ENCODE results near the gene SGSM1. TPM values are rescaled to one million over a fixed set of nuclear protein-coding genes. Genes with fewer than 3 reads are reported as not detected.

The SGSM1 gene
- total RNA-seq, 1 experiment from 2014 or later: 4.3 TPM

- Histone ChIP-seq H3K27me3 (ENCODE audit: insufficient read depth, low read length) (no peaks in the 10 kb centered on the region), H3K4ac (ENCODE audit: low read depth, low read length) (no peak overlapping the region), H3K27ac (ENCODE audit: insufficient read length, low read depth, low read length) (no peak overlapping the region), H3K14ac (ENCODE audit: insufficient read depth, low read length) (no peak overlapping the region), H2AFZ (ENCODE audit: low read length) (no peak overlapping the region), H2AK5ac (ENCODE audit: insufficient read length, low read length) (no peak overlapping the region), H3K79me1 (ENCODE audit: insufficient read depth, low read depth, low read length, poor library complexity, severe bottlenecking) (no peaks in the 10 kb centered on the region), H3T11ph (ENCODE audit: low read length) (no peak overlapping the region), H2BK12ac (ENCODE audit: insufficient read length, low read depth, low read length) (no peak overlapping the region), H2BK20ac (ENCODE audit: low read depth, low read length, poor library complexity, severe bottlenecking) (no peak overlapping the region), H3K79me2 (ENCODE audit: insufficient read depth, low read length) (peaks cover 2% of the 10 kb centered on the region; the same call in 1 of the 2 replicates), H3K4me2 (ENCODE audit: insufficient read depth, insufficient read length, low read length) (no peak overlapping the region), H3K9ac (ENCODE audit: extremely low read depth, insufficient read length, low read length) (no peak overlapping the region), H4K5ac (ENCODE audit: insufficient read length, low read depth, low read length) (no peak overlapping the region), H3K4me1 (ENCODE audit: insufficient read depth, low read length) (no peaks in the 10 kb centered on the region), H4K8ac (replicated peaks; ENCODE audit: insufficient read length, low read depth, low read length) (no peak overlapping the region), H3K18ac (ENCODE audit: insufficient read length, low read depth, low read length) (no peak overlapping the region), H2BK120ac (ENCODE audit: low read depth, low read length, poor library complexity, severe bottlenecking) (no peak overlapping the region), H2BK15ac (ENCODE audit: low read depth, low read length) (no peak overlapping the region), H3K23ac (ENCODE audit: insufficient read length, low read depth, low read length) (no peak overlapping the region), H3K56ac (ENCODE audit: insufficient read length, low read depth, low read length) (no peak overlapping the region), H3K23me2 (ENCODE audit: insufficient read length, low read depth, low read length, poor library complexity, severe bottlenecking) (no peaks in the 10 kb centered on the region), H4K20me1 (ENCODE audit: control insufficient read depth, insufficient read depth, insufficient read length) (no peaks in the 10 kb centered on the region), H3K9me3 (ENCODE audit: control insufficient read depth, low read depth, low read length) (no peaks in the 10 kb centered on the region), H4K91ac (ENCODE audit: insufficient read length, low read depth, low read length) (no peak overlapping the region), H2BK5ac (ENCODE audit: insufficient read length, low read length) (no peak overlapping the region)
- Mint-ChIP-seq H3K9me3 (no peaks in the 10 kb centered on the region; a peak in 1 of 5 replicates), H3K36me3 (ENCODE audit: insufficient read depth in 1 of 3, low read depth in 3 of 3) (no peaks in the 10 kb centered on the region), H3K27me3 (ENCODE audit: low read depth) (no peaks in the 10 kb centered on the region; the same call in none of the 2 replicates), H3K4me3 (no peak overlapping the region), H3K27ac (no peak overlapping the region), H3K4me1 (peaks cover 0 to 7% of the 10 kb centered on the region in 2 experiments; a peak in 1 of 4 replicates)
- no peak for TF ChIP-seq CTCF (conservative IDR thresholded peaks at IDR 0.05)
- WGBS (ENCODE audit: extremely low coverage, insufficient read length, low lambda C conversion rate): no CpG with 5 or more reads among the region's 2 CpGs
- no peak for DNase-seq
Observed at GRCh38 chr22:24822471-24822870, 16.5 kb downstream of the SGSM1 start.
